ENCODE data around the gene SH3RF3.

Gene SH3RF3

DNA sequence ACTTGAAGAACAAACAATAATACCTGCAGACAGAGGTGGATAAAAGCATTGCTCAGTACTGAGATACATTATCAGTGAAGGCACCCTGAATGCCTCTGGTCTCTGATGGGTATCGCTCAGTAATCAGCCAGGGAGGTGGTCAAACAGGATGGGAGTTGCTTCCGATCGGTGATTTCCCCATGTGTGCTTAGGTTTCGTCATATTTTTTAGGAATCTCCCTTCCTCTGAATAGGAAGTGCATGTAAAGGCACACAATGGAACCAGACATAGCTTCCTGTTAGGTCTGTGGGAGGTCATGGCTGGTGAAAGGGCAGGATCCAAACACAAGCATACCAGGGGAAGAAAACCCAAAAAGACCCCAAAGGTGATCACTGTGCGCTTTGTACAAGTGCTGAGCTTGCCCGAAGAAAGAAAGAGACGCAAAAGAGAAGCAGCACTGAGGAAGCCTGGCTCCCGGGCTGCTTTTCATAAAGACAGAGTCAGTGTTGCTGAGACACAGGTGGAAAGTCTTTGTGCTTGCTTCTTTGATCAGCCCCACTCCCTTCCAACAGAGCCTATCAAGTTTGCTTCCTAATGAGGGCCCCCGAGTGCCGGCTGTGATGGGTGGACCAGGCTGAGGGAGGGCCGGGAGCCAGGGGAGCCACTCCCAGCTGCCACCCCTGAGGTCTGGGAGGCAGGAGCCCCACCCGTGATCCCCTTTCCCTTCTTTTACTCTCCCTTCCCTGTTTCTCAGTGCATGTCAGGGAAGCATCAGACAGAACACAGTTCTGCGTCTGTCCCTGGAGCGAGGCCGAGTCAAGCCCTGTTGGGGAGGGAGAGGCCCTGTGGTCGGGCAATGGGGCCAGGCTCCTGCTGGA lies 138.2 kb downstream of the SH3RF3 start:
- no peak for DNase-seq

DNA sequence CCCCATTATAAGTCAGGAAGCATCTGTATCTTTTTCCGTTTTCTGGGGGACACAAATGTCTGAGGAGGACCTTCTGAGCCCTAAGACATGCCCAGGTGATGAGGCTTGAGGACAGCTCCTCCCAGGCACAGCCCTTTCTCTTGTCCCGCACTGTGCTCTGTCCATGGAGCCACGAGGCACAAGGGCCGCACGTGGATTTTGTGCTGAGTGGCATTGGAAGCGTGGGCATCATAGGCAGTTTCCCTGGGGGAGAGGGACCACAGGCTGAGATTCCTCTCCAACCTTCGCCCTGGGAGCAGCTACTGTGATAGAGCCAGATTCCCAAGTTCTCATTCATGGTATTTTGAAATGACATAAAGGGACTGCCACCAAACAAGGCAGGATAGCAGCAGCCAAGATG lies 139.9 kb downstream of the SH3RF3 start:
- DNase-seq = no peak

DNA sequence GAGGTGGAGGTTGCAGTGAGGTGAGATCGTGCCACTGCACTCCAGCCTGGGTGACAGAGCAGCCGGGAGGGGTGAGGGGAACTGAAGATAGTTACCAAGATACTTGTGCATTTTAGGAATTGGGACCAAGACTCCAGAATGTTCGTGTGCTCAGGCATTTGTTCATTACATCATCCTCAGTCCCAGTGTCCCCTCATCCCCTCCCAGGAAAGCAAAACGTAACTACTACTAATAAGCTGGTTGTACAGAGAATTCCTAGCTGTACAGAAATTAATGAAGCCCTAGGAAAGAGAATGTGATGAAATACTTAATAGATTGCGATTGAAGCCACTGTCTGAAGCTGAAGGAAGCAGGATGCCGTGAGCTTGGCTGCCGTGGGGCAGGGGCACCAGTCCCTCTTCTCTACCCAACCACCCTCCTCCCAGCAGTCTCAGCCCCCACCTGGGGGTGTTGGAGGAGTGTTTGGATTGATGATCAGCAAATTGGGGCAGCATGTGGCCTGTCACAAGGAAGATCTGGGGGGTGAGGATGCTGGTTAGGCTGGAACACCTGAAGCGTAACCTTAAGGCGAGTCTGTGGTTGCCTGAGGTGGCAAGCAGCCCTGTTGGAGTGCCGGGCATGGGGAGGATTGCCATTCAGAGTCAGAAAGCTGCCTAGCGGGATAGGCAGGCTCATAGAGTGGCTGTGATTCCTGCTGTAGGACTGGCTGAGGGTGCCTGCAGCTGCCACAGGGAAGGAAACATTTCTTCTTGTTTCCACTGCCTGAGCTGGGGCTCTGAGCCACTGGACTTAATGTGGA lies 140.9 kb downstream of the SH3RF3 start:
- DNase-seq = no peak

DNA sequence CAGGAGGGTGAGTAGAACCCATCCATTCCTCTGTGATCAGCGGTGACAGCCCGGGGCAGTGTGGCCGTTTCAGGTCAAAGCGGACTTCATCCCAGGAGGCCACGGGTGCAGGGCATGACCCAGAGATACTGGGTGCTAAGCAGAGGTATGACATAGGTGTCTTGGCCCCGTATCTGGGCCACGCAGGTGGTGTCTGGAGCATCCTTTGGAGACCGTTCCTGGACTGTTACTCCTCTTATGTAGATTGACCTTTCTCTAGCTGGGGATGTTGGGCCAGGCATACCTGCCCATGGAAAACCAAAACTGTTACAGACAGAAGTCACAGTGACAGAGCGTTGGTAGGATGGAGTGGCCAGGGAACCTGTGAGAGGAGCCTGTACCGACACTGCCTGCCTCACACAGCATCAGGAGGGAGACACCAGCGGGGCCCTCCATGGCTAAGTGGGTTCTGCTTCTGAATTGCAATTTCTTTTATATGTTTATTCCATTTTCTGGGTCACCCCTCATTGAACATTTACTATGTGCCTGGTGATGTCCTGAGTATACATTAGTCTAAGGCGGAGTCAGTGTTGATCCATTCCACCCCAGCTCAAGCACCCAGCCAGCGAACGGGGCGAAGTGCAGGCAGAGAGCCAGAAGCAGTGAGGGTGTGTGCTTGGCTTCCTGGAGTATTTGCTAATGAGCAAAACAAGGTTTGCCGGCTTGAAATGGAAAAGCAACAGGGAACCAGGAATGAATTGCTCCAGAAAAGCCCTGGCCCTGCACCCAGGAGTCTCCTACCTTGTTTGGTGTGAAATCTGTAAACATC lies 141.7 kb downstream of the SH3RF3 start:
- DNase-seq = no peak

GRCh38 chr2:109271920-109272319 lies 142.9 kb downstream of the SH3RF3 start:
- no peak for DNase-seq

- DNase-seq = no peak
Observed at GRCh38 chr2:109272461-109272860, 143.5 kb downstream of the SH3RF3 start.

DNA sequence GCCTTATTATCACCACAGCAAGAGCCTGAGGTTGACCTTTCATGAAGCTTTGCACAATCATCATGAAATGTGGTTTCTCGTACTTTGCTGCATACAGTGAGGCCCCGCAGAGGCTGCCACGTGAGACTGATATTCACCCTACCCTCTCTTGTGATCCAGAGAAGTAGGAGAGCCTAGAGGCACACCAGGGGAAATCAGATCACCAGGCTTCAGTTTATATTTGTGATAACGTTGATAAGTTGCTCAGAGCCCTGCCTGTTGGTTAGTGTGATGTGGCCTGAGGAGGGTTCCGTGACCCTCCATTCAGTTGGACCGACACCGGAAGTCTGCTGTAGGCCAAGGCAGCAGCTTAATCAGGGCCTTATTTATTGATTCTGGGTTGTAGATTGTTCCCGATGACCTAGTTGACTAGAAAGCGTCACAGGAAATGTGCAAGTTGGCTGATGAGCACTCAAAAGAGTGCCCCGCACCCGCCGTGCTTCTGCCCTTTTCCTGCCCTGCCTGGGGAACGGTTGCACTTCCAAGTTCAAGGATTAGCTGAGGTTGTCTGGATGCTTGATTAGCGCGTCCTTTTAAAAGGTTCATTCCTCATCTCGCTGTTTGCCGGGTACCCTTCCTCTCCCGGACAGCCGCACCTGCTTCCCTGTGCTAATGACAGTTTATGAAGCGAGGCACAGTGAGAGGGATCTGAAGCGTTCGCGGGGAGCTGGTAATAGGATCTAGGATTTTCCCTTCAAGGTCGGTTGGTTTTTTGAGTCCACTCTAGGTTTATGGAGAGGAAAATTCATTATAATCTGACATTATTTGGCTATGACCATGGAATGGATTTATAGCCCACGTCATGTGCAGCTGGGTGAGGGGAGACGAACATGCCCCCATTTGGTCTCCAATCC lies 146.4 kb downstream of the SH3RF3 start:
- peak; percentile 52 for DNase-seq

DNA sequence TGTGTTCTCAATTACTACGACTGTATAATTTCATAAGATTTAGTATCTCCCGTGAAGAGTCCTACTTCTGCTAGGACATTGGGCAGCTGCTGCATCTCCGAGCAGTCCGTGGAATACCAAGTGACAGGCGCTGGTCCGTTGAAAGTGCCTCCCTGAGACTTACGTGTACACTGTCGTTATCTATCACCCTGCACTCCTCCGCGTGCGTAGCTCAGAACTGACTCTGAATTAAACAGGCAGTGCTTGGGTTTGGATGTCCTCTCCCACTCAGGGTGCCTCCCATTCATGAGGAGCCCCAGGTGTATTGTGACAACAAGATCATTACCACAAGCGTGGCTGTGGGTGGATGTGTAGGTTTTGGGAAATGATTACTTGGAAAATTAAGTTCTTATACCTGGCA lies 148.4 kb downstream of the SH3RF3 start:
- no peak for DNase-seq

- no peak for DNase-seq
Observed at GRCh38 chr2:109279243-109279860, 150.3 kb downstream of the SH3RF3 start.

- no peak for DNase-seq
Observed at GRCh38 chr2:109280804-109281203, 151.8 kb downstream of the SH3RF3 start.

DNA sequence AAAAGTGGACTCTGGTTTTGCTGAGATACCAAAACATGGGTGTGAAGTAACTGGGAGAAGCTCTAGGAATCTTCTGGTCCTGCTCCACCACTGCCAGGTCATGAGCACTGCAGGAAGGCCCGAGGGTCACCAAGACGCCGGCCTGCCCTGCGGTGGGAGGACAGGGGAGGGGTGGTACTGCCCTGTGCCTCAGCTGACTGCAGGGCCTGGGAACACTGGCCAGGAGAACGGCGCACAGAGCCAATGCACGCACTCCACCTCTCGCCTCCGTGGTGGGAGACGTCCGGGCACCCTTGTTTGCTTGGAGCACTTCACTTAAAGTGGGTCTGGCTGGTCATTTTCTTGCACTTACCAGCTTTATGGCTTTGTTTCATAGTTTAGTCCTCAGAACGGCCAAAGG lies 153.4 kb downstream of the SH3RF3 start:
- DNase-seq = no peak

DNA sequence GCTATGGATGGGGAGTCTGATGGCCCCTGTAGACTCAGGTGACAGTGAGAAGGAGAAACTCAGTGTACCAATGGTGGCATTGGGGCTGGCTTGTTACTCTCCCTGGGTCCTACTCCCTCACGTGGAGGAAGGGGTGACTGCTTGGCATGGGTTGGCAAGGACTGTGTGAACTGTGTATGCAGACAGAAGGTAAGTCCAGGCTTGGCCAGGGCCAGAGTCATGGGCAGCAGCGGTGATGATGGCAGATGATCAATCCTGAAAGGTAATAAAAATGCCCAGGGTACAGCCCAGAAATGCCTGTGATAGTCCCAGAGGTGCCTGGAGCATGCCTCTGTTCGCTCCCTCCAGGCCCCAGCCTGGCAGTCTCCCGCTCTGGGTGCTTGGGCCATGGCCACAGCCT lies 153.9 kb downstream of the SH3RF3 start:
- no peak for DNase-seq

DNA sequence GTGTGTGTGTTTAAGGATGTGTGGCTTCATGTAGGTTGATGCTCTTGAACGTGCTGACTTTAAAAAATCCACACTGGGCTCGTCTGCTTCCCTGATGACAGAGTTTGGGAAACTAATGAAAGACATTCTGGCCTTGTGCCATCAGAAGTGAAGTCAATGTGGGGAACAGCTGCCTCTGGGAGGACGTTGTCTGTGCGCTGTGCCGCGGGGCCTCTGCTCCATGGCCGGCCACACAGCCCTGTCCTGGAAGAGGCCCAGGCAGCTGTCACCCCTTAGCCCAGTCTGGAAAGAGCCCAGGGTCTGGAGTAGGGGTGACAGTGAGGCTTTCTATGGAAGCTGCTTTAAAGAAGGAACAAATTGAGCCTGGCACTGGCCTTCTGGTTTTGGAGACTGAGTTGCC lies 155.8 kb downstream of the SH3RF3 start:
- DNase-seq = no peak

- no peak for DNase-seq
Observed at GRCh38 chr2:109285244-109285651, 156.2 kb downstream of the SH3RF3 start.

GRCh38 chr2:109287413-109287812 lies 158.4 kb downstream of the SH3RF3 start:
- DNase-seq = no peak

DNA sequence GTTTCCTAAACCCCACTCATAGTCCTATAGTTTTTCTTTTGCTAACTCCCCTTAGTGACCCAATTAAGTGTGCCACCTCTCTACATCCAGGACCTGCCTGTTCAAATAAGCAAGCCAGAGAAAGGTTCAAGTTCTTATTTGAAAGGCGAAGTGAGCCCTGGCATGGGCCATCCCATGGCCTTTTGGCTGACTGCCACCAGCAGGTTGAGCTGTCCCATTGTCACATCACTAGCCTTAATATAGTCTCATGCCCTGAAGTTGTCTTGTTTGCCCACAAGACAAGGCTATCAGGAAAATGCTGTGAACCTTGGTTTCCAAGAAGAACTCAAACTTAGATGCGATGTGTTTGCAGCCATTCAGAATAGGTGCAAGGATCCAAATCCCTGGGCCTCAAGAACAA lies 158.8 kb downstream of the SH3RF3 start:
- DNase-seq = no peak

DNA sequence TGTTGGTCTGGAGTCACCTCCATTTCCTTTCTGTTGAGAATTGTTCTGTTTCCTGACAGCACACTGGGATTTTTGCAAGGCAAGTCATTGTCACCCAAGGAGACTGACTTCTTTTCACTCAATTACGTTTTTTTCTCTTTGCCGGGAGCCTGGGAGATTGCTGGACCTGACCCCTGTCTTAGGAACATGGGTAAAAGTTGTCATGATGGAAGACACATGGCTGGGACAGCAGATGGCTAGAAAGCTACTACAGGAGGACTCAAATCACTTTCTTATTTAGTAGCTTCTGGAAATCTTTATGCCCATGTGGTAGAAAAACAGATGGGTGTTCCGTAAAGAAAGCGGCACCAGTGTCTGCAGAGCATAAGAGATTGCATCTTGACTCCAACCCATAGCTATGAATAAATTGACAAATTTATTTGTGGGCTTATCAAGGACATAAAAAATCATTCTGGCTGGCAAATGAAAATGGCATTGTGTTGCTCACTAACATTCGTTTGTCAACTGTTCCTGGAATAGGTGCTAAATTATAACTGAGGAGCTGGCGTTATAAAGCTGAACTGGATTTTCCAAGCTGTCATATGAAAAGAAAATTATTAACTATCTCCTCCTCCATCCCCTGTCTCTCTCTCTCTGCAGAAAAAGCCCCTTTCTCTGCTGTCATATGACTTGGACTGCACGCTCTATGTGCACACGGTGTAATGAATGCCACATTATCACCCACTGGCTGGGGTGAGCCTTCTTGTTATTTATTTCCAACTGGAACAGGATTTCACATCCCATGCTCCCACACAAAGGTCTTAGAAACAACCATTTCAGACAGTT lies 159.8 kb downstream of the SH3RF3 start:
- no peak for DNase-seq

DNA sequence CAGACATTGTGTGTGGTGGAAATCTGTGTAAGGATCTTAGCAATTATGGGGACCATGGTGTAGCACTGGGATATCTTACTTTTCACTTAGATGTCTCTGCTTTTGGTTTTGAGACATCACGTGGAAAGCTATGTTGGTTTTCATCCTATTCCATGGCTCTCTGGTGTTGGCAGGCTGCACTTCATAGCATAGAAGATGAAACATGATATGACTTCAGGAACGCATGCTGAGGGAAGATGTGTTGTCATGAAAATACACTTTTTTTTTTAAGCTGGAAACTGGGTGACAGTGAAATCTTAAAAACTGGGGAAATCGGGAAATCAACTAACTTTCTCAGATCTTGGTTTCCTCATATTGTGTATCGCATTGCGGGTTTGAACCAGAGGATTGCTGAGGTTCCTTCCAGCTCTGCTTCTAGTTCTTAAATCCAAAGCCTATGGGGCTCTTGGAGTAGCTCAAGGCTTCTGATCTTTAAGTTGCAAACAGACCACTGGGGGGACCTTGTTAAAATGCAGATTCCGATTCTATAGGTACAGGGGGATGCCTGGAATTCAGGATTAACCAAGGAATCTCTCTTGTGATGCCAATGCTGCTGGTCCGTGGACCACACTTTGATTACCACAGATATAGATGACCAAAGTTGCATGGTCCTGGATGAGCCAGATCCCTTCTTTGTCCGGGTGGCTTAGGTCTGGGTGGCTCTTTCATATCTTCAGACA lies 160.7 kb downstream of the SH3RF3 start:
- no peak for DNase-seq

GRCh38 chr2:109290887-109291643 lies 162.1 kb downstream of the SH3RF3 start:
- no peak for DNase-seq

Data from hematopoietic multipotent progenitor cell treated with erythropoietin and hydrocortisone succinate and interleukin-3 and kit ligand, for 6 days (in vitro differentiated cells).